OCI-LY3 (cell line): ENCODE measurements around the gene TAAR5.

Experiments used
- EZH2phosphoT487 ChIP-seq: fragments of 200-600 bp; shearing (Covaris generic); IDR thresholded peaks from 2 replicates; pipeline ENCODE4 v1.6.1; 2018; ENCODE audit warnings: antibody characterized with exemption, mixed run types, low read depth
- TF ChIP-seq, protein P1 (sequence below): fragments of 200-600, 300-600 bp; sonication (generic); IDR thresholded peaks from 2 replicates; pipeline ENCODE4 v1.5.1; 2014; ENCODE audit warnings: antibody characterized with exemption, low read length, low read depth

DNA sequence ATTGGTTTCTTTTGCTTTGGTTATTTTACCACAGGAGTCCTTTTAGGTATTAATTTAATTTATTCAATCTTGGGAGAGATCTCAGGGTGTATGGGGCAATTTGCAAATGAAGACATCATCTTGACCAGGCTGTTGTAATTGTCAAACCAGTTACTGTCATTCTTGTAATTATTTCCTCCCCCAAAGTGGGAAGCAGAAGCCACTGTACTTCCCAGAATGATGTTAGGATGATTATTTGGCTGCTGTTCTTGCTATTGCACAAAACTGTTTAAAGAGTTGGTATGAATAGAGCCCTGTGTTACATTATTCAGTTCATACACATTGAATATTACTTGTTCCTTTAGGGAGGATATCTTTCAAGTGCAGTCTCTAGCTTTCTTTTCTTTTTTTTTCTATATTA lies 17.8 kb downstream of the TAAR5 start:
- TF ChIP-seq, protein P1, sequence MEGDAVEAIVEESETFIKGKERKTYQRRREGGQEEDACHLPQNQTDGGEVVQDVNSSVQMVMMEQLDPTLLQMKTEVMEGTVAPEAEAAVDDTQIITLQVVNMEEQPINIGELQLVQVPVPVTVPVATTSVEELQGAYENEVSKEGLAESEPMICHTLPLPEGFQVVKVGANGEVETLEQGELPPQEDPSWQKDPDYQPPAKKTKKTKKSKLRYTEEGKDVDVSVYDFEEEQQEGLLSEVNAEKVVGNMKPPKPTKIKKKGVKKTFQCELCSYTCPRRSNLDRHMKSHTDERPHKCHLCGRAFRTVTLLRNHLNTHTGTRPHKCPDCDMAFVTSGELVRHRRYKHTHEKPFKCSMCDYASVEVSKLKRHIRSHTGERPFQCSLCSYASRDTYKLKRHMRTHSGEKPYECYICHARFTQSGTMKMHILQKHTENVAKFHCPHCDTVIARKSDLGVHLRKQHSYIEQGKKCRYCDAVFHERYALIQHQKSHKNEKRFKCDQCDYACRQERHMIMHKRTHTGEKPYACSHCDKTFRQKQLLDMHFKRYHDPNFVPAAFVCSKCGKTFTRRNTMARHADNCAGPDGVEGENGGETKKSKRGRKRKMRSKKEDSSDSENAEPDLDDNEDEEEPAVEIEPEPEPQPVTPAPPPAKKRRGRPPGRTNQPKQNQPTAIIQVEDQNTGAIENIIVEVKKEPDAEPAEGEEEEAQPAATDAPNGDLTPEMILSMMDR: no peak
- TF ChIP-seq EZH2phosphoT487: no peak
